Mesenchymal stem cell (in vitro differentiated cells and primary cell): ENCODE data around the gene LEMD1.
"Not testable (repeated sequence)": the region's sequence is repeated elsewhere in the genome, so short reads cannot be mapped to it uniquely, and the experiment has no call there.

Experiments used
- DNase-seq: peaks from one replicate; pipeline ENCODE4 v3.0.0-alpha.2; 2013
- H2AFZ ChIP-seq: one replicate; pipeline ENCODE4 v1.6.1; 2013; ENCODE audit warnings: low read depth, mild to moderate bottlenecking, control low read depth, inconsistent platforms, low read length, moderate library complexity
- H2AK5ac ChIP-seq: 2 replicates; pipeline ENCODE4 v1.6.1; 2013; ENCODE audit warnings: low read length, moderate library complexity, mild to moderate bottlenecking, inconsistent platforms; ENCODE audit not compliant: severe bottlenecking
- H2BK120ac ChIP-seq: one replicate; pipeline ENCODE4 v1.6.1; 2013; ENCODE audit warnings: low read depth, mild to moderate bottlenecking, inconsistent platforms, low read length, moderate library complexity
- H2BK12ac ChIP-seq, 2 experiments: one replicate each; pipeline ENCODE4 v1.6.1; 2013; ENCODE audit warnings: inconsistent platforms in 2 of 2, low read length in 2 of 2, mild to moderate bottlenecking in 2 of 2, moderate library complexity in 2 of 2, control low read depth in 1 of 2
- H2BK15ac ChIP-seq: one replicate; pipeline ENCODE4 v1.6.1; 2013; ENCODE audit warnings: mild to moderate bottlenecking, low read depth, inconsistent platforms; ENCODE audit not compliant: poor library complexity, severe bottlenecking
- H2BK5ac ChIP-seq: 2 replicates; pipeline ENCODE4 v1.6.1; 2013; ENCODE audit warnings: low read depth, mild to moderate bottlenecking, low read length, control low read depth, inconsistent platforms; ENCODE audit not compliant: poor library complexity, severe bottlenecking
- H3K14ac ChIP-seq, 2 experiments: one replicate each; pipeline ENCODE4 v1.6.1; 2013; ENCODE audit warnings: inconsistent platforms in 2 of 2, low read length in 2 of 2, control low read depth in 1 of 2, mild to moderate bottlenecking in 1 of 2, moderate library complexity in 1 of 2
- H3K18ac ChIP-seq, 2 experiments: one replicate each; pipeline ENCODE4 v1.6.1; 2013; ENCODE audit warnings: inconsistent platforms in 2 of 2, low read length in 2 of 2, control low read depth in 1 of 2, low read depth in 1 of 2, mild to moderate bottlenecking in 1 of 2
- H3K23ac ChIP-seq, 2 experiments: one replicate each; pipeline ENCODE4 v1.6.1; 2013; ENCODE audit warnings: inconsistent platforms in 2 of 2, low read length in 2 of 2, mild to moderate bottlenecking in 2 of 2, moderate library complexity in 2 of 2, control low read depth in 1 of 2
- H3K27ac ChIP-seq: 2 replicates; pipeline ENCODE4 v1.5.1; 2013; ENCODE audit warnings: mild to moderate bottlenecking, moderate library complexity, low read length, control low read depth, inconsistent platforms; ENCODE audit not compliant: poor library complexity, severe bottlenecking
- H3K27me3 ChIP-seq, 2 experiments: 2 replicates each; pipeline versions ENCODE4 v1.6.1 to v1.7.0; 2013; ENCODE audit warnings: low read length in 2 of 2, mild to moderate bottlenecking in 2 of 2, moderate library complexity in 2 of 2, control low read depth in 1 of 2, inconsistent platforms in 1 of 2; ENCODE audit not compliant: control insufficient read depth in 1 of 2, insufficient read depth in 1 of 2
- H3K36me3 ChIP-seq, 2 experiments: 2 replicates each; pipeline versions ENCODE4 v1.6.1 to v1.7.0; 2013; ENCODE audit warnings: low read length in 2 of 2, control low read depth in 1 of 2, inconsistent platforms in 1 of 2, low read depth in 1 of 2, mild to moderate bottlenecking in 1 of 2; ENCODE audit not compliant: insufficient read depth in 2 of 2, control insufficient read depth in 1 of 2
- H3K4ac ChIP-seq, 2 experiments: one replicate each; pipeline ENCODE4 v1.6.1; 2013; ENCODE audit warnings: inconsistent platforms in 2 of 2, low read length in 2 of 2, mild to moderate bottlenecking in 2 of 2, moderate library complexity in 2 of 2, control low read depth in 1 of 2, low read depth in 1 of 2
- H3K4me1 ChIP-seq: 2 replicates; pipeline ENCODE4 v1.6.1; 2013; ENCODE audit warnings: low read depth, low read length, control low read depth; ENCODE audit not compliant: control insufficient read depth, insufficient read depth
- H3K4me2 ChIP-seq: 2 replicates; pipeline ENCODE4 v1.6.1; 2013; ENCODE audit warnings: low read length, mild to moderate bottlenecking, inconsistent platforms; ENCODE audit not compliant: poor library complexity, severe bottlenecking
- H3K4me3 ChIP-seq, 2 experiments: 2 replicates each; pipeline versions ENCODE4 v1.5.1 to v1.7.0; 2013; ENCODE audit warnings: low read length in 2 of 2, mild to moderate bottlenecking in 2 of 2, control low read depth in 1 of 2, low read depth in 1 of 2; ENCODE audit not compliant: insufficient read depth in 1 of 2
- H3K79me1 ChIP-seq: replicated peaks from 2 replicates; pipeline ENCODE4 v1.6.1; 2013; ENCODE audit warnings: mild to moderate bottlenecking, control low read depth, low read length, inconsistent platforms; ENCODE audit not compliant: poor library complexity, severe bottlenecking
- H3K9ac ChIP-seq: 2 replicates; pipeline ENCODE4 v1.7.0; 2013; ENCODE audit warnings: mild to moderate bottlenecking, low read length, moderate library complexity
- H3K9me3 ChIP-seq: 2 replicates; pipeline ENCODE4 v1.7.0; 2013; ENCODE audit warnings: mild to moderate bottlenecking, low read length; ENCODE audit not compliant: control insufficient read depth
- H4K8ac ChIP-seq: one replicate; pipeline ENCODE4 v1.6.1; 2013; ENCODE audit warnings: inconsistent platforms, mild to moderate bottlenecking, low read length, moderate library complexity
- H4K91ac ChIP-seq: one replicate; pipeline ENCODE4 v1.6.1; 2013; ENCODE audit warnings: mild to moderate bottlenecking, low read length, inconsistent platforms
- WGBS: methylation state at CpG from one replicate; pipeline ENCODE4 v1.1.7; 2013; ENCODE audit warnings: mixed read lengths; 5-methylcytosine and 5-hydroxymethylcytosine counted together

Gene LEMD1

DNA sequence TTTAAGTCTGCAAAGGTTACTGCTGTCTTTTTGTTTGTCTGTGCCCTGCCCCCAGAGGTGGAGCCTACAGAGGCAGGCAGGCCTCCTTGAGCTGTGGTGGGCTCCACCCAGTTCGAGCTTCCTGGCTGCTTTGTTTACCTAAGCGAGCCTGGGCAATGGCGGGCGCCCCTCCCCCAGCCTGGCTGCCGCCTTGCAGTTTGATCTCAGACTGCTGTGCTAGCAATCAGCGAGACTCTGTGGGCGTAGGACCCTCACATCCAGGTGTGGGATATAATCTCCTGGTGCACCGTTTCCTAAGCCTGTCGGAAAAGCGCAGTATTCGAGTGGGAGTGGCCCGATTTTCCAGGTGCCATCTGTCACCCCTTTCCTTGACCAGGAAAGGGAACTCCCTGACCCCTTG, 15.6 kb downstream of the LEMD1 start:
- not testable (repeated sequence) for H3K9ac ChIP-seq, H2AFZ ChIP-seq, H4K91ac ChIP-seq, H3K4me1 ChIP-seq, H2BK5ac ChIP-seq, H3K4me2 ChIP-seq, H2BK12ac ChIP-seq, H3K18ac ChIP-seq, H3K23ac ChIP-seq, H3K4ac ChIP-seq, H3K27ac ChIP-seq, H3K79me1 ChIP-seq, DNase-seq, H2AK5ac ChIP-seq, H3K36me3 ChIP-seq, H4K8ac ChIP-seq, H3K4me3 ChIP-seq, H2BK120ac ChIP-seq, H3K14ac ChIP-seq, H2BK15ac ChIP-seq, H3K9me3 ChIP-seq
- peaks cover 14 to 26% of the 10 kb centered on the region in 2 experiments for H3K27me3 ChIP-seq
- WGBS = 77% methylated on average over 6 of the region's 12 CpGs

DNA sequence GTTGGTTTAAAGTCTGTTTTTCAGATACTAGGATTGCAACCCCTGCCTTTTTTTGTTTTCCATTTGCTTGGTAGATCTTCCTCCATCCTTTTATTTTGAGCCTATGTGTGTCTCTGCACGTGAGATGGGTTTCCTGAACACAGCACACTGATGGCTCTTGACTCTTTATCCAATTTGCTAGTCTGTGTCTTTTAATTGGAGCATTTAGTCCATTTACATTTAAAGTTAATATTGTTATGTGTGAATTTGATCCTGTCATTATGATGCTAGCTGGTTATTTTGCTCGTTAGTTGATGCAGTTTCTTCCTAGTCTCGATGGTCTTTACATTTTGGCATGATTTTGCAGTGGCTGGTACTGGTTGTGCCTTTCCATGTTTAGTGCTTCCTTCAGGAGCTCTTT, 17.4 kb downstream of the LEMD1 start:
- not testable (repeated sequence) for DNase-seq, H4K91ac ChIP-seq, H3K9me3 ChIP-seq, H3K9ac ChIP-seq, H3K4me2 ChIP-seq, H3K4me3 ChIP-seq, H3K23ac ChIP-seq, H2BK120ac ChIP-seq, H3K79me1 ChIP-seq, H2AFZ ChIP-seq, H4K8ac ChIP-seq, H2BK15ac ChIP-seq, H3K36me3 ChIP-seq, H3K4ac ChIP-seq, H3K27ac ChIP-seq, H2BK5ac ChIP-seq, H3K18ac ChIP-seq, H2AK5ac ChIP-seq, H2BK12ac ChIP-seq, H3K4me1 ChIP-seq, H3K14ac ChIP-seq
- H3K27me3 ChIP-seq = peaks cover 12 to 25% of the 10 kb centered on the region in 2 experiments
- WGBS = no CpG with 5 or more reads among the region's 3 CpGs

DNA sequence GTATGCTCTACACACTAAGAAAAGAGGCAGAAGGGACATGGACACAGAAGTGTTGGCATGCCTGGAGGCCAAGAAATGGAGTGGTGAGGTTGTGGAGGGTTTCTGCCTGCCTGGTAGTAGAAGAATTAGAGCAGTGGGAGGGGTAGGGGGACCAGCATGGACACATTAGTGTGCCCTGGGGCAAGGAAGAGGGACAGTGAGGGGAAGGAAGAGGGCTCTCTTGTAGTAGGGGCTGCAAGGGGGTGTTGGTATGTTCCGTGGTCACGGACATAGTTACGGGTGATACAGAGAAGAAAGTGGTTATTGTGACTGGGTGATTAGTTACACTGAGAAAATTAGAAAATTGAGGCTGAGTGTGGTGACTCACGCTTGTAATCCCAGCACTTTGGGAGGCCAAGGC, 23.3 kb downstream of the LEMD1 start:
- Histone ChIP-seq H3K36me3 (no peaks in the 10 kb centered on the region), H3K9ac (no peak overlapping the region), H2BK5ac (no peak overlapping the region), H3K27ac (no peak overlapping the region), H3K4me2 (no peak overlapping the region), H3K18ac (no peak overlapping the region), H2AFZ (peak overlapping the region; percentile 14), H2AK5ac (no peak overlapping the region), H4K8ac (no peak overlapping the region), H2BK15ac (no peak overlapping the region), H2BK12ac (no peak overlapping the region), H3K79me1 (no peaks in the 10 kb centered on the region), H3K23ac (no peak overlapping the region), H3K4me3 (no peak overlapping the region), H3K4me1 (no peaks in the 10 kb centered on the region), H2BK120ac (no peak overlapping the region), H3K27me3 (peaks cover 14 to 23% of the 10 kb centered on the region in 2 experiments), H4K91ac (no peak overlapping the region), H3K14ac (peak overlapping the region in 1 of 2 experiments; percentile 60), H3K9me3 (peaks cover 6% of the 10 kb centered on the region), H3K4ac (no peak overlapping the region)
- WGBS = 94% methylated on average over 3 of the region's 4 CpGs
- DNase-seq = no peak

DNA sequence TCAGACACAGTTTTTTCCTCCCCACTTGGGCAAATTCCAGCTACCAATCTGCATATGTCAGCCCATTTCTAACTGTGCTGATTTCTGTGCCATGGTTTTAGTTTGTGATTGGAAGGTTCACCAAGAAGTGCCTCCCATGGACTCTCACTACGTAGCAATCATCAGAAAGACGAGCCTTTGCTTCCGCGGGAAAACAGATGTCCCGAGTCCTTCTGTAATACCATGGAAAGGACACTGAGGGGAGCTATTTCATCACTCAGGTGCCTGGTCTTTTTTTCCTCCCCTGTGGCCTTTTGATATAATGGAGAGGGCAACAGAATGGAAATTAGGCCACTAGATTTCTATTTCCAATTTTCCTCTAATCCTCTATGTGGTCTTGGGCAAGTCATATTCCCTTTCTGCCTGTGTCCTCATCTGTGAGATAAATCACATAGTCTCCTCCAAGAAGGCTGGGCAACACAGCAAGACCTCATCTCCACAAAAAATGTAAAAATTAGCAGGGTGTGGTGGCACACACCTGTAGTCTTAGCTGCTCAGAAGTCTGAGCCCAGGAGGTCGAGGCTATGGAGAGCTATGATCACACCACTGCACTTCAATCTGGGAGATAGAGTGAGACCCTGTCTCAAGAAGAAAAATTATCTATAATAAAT, 24.8 kb downstream of the LEMD1 start:
- no peak overlapping the region for H3K23ac ChIP-seq
- H3K4me1 ChIP-seq = no peaks in the 10 kb centered on the region

More for the DNA sequence above, 24.8 kb downstream of the LEMD1 start:
- H2BK15ac ChIP-seq = no peak overlapping the region
- no peak overlapping the region for H3K27ac ChIP-seq
- H2BK12ac ChIP-seq = no peak overlapping the region
- H2BK5ac ChIP-seq = no peak overlapping the region
- DNase-seq = peak; percentile 45
- no peak overlapping the region for H3K18ac ChIP-seq
- H3K9me3 ChIP-seq = peaks cover 6% of the 10 kb centered on the region
- H3K36me3 ChIP-seq = no peaks in the 10 kb centered on the region
- no peak overlapping the region for H3K4ac ChIP-seq
- peaks cover 14 to 31% of the 10 kb centered on the region in 2 experiments for H3K27me3 ChIP-seq
- 0% methylated on average over 5 of the region's 6 CpGs for WGBS
- no peak overlapping the region for H4K91ac ChIP-seq
- no peak overlapping the region for H2AFZ ChIP-seq
- no peak overlapping the region for H3K9ac ChIP-seq
- no peak overlapping the region for H4K8ac ChIP-seq
- no peak overlapping the region for H3K14ac ChIP-seq
- H3K4me3 ChIP-seq = no peak overlapping the region
- no peak overlapping the region for H2AK5ac ChIP-seq
- H3K79me1 ChIP-seq = no peaks in the 10 kb centered on the region
- no peak overlapping the region for H2BK120ac ChIP-seq
- no peak overlapping the region for H3K4me2 ChIP-seq
